ENCODE results near the gene SKOR2. TPM values are rescaled to one million over a fixed set of nuclear protein-coding genes. Genes with fewer than 3 reads are reported as not detected.

Gene SKOR2
- total RNA-seq, 1 donor from 2014 or later, result not detected

DNA sequence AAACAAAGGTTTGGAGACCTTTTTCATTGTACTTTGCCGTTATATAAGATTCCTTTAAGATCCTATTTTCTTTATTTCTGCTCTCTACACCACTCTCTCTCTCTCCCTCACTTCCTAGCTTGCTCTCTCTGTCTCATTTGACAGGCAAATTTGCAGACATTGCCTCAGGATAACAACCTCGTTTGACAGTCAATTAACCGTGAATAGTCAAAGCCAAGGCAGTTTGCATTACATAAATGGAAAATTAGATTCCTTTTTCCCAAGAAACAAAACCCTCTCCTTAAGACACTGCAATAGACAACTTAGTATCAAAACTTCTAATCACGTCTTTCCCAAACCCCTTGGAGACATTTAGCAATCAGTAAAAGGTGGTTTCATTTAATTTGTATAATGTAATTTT is 7.4 kb downstream of the SKOR2 start:
- H3K9me3 ChIP-seq, result no peaks in the 10 kb centered on the region
- peaks cover 4% of the 10 kb centered on the region for H3K27me3 ChIP-seq
- TF ChIP-seq POLR2A (IDR thresholded peaks at IDR 0.05), result no peak
- TF ChIP-seq, protein P1, sequence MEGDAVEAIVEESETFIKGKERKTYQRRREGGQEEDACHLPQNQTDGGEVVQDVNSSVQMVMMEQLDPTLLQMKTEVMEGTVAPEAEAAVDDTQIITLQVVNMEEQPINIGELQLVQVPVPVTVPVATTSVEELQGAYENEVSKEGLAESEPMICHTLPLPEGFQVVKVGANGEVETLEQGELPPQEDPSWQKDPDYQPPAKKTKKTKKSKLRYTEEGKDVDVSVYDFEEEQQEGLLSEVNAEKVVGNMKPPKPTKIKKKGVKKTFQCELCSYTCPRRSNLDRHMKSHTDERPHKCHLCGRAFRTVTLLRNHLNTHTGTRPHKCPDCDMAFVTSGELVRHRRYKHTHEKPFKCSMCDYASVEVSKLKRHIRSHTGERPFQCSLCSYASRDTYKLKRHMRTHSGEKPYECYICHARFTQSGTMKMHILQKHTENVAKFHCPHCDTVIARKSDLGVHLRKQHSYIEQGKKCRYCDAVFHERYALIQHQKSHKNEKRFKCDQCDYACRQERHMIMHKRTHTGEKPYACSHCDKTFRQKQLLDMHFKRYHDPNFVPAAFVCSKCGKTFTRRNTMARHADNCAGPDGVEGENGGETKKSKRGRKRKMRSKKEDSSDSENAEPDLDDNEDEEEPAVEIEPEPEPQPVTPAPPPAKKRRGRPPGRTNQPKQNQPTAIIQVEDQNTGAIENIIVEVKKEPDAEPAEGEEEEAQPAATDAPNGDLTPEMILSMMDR (IDR thresholded peaks at IDR 0.05), result no peak
- TF ChIP-seq POLR2AphosphoS5 (IDR thresholded peaks at IDR 0.05; ENCODE audit: insufficient read depth in 1 of 2, low read depth in 1 of 2), result no peak
- no peak overlapping the region for H3K27ac ChIP-seq
- DNase-seq (ENCODE audit: extremely low spot score in 2 of 2), result no peak
- H3K4me3 ChIP-seq, result no peak overlapping the region
- H3K36me3 ChIP-seq, result no peaks in the 10 kb centered on the region
- H3K4me1 ChIP-seq, result no peaks in the 10 kb centered on the region
- intact Hi-C loops (cut with DNase I), result no loop called here

DNA sequence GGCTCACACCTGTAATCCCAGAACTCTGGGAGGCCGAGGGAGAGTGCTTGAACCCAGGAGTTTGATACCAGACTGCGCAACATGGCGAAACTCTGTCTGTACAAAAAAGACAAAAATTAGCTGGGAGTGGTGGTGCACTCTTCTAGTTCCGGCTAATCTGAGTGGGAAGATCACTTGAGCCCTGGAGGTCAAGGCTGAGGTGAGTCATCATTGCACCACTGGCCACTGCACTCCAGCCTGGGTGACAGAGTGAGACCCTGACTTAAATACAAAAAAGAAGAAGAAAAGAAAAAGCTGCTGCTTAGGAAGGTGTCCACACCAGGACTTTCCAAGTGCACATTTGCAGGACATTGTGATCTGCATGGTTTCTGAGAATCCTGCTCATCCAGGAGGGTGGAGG is 16.4 kb downstream of the SKOR2 start:
- no peaks in the 10 kb centered on the region for H3K9me3 ChIP-seq
- H3K4me1 ChIP-seq, result no peaks in the 10 kb centered on the region
- intact Hi-C loops (cut with DNase I), result no loop called here
- H3K36me3 ChIP-seq, result no peaks in the 10 kb centered on the region
- TF ChIP-seq POLR2AphosphoS5 (IDR thresholded peaks at IDR 0.05; ENCODE audit: insufficient read depth in 1 of 2, low read depth in 1 of 2), result no peak
- TF ChIP-seq, protein P1 (IDR thresholded peaks at IDR 0.05), result no peak
- no peak for TF ChIP-seq POLR2A (IDR thresholded peaks at IDR 0.05)
- H3K27me3 ChIP-seq, result no peaks in the 10 kb centered on the region
- H3K27ac ChIP-seq, result no peak overlapping the region
- H3K4me3 ChIP-seq, result no peak overlapping the region
- no peak for DNase-seq (ENCODE audit: extremely low spot score in 2 of 2)

DNA sequence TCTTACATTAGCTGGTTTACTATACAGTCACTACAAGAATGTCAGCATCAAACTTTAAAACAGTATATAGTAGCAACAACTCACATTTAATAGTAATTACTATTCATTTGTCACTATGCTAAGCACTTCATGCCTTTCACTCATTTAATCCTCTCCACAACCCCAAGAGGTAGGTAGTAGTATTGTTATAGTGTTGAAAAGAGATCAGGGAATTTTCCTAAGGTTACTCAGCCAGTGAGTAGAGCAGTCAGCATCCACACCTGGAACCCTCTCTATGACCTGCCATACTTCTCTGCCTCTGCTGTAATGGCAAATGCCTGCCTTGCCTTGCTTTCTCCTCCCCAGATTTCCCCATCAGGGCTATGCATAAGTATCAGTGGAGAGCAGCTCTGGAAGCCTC is 24.8 kb downstream of the SKOR2 start:
- TF ChIP-seq, protein P1 (IDR thresholded peaks at IDR 0.05), result no peak
- TF ChIP-seq POLR2A (IDR thresholded peaks at IDR 0.05) (no peak), POLR2AphosphoS5 (IDR thresholded peaks at IDR 0.05; ENCODE audit: insufficient read depth in 1 of 2, low read depth in 1 of 2) (no peak)
- no peak for DNase-seq (ENCODE audit: extremely low spot score in 2 of 2)
- Histone ChIP-seq H3K4me3 (no peak overlapping the region), H3K4me1 (no peaks in the 10 kb centered on the region), H3K36me3 (no peaks in the 10 kb centered on the region), H3K9me3 (no peaks in the 10 kb centered on the region), H3K27me3 (no peaks in the 10 kb centered on the region), H3K27ac (no peak overlapping the region)
- intact Hi-C loops (cut with DNase I), result no loop called here

DNA sequence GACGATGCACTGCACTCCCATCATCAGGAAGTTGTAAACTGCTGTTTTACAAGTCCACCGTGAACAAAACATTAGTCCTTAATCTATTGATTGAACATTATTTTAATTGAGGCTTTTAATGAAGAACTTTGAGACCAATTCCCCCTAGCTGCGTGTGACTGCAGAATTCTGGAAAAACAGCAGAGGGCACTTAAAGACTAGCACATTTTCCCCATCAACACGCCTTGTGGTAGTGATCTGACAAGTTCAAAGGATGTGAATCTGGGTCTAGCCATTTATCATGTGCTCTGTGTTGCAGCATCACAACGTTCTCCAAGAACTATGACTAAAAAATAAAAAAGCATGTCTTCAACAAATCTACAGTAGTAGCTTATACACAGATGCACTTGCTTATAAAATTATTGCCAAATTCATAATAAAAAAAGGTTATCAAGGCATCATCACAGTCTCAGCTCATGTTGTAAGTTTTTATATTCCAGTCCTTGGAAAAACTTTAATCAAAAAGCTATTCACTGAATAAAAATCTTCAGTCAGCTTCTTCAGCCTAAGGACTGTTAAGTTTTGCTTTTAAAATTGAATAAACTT is 35.8 kb downstream of the SKOR2 start:
- Histone ChIP-seq H3K4me1 (no peaks in the 10 kb centered on the region), H3K36me3 (no peaks in the 10 kb centered on the region), H3K27me3 (no peaks in the 10 kb centered on the region), H3K4me3 (no peak overlapping the region), H3K27ac (no peak overlapping the region), H3K9me3 (no peaks in the 10 kb centered on the region)
- intact Hi-C loops (cut with DNase I), result no loop called here
- TF ChIP-seq, protein P1 (IDR thresholded peaks at IDR 0.05), result peak; percentile 13 to 37 (median 18)
- TF ChIP-seq POLR2A (IDR thresholded peaks at IDR 0.05), result no peak
- no peak for DNase-seq (ENCODE audit: extremely low spot score in 2 of 2)

DNA sequence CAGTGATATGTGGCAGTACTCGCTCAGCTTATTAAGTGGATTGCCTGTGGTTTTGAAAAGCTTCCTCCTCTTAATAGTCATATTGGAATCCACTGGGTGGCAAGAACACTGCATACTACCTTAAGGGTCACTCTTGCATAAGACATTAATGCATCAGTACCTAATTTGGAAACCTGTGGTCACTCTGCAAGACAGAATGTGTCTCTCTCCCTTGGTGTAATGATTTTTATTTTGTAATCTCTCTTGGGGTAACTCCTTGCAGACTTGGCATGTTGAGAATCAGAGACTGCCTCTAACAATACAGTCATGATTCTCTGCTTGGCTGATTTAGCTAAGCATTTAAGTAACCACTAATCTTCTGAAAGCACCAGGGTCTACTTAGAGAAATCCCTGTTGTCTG is 42.3 kb downstream of the SKOR2 start:
- intact Hi-C loops (cut with DNase I), result no loop called here
- H3K27me3 ChIP-seq, result no peaks in the 10 kb centered on the region
- no peaks in the 10 kb centered on the region for H3K4me1 ChIP-seq
- no peak for DNase-seq (ENCODE audit: extremely low spot score in 2 of 2)
- H3K27ac ChIP-seq, result no peak overlapping the region
- no peaks in the 10 kb centered on the region for H3K9me3 ChIP-seq
- no peak for TF ChIP-seq POLR2A (IDR thresholded peaks at IDR 0.05)
- H3K36me3 ChIP-seq, result no peaks in the 10 kb centered on the region
- H3K4me3 ChIP-seq, result no peak overlapping the region

Measured in vagina (tissue), 2 donors.